ENCODE measurements around the gene FH.

FH gene

DNA sequence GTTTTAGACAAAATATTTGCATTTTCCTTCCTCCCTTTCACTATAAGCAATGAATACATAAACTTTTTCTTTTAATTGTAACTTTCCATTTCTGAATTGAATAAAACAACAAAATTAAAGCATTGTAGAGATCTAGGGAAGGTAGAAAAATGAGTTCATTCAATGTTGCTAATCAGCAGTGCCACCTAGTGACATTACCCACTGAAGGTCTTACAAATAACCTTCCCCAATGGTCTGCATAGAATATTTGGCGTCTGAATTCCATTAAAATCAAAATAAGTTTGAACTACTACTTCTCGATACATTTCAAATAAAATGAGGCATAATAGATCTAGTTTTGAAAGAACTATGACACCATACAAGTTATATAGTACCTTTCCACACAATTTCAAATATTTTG, 19.6 kb downstream of the FH start:
- Histone ChIP-seq H3K9me3 (no peaks in the 10 kb centered on the region), H3K36me3 (peaks cover 54% of the 10 kb centered on the region), H3K27me3 (no peaks in the 10 kb centered on the region), H3K4me3 (ENCODE audit: low read depth in 1 of 2, low read length in 1 of 2) (no peak overlapping the region), H3K4me1 (ENCODE audit: control insufficient read depth in 1 of 2, insufficient read depth in 1 of 2, low read depth in 1 of 2, low read length in 1 of 2) (no peaks in the 10 kb centered on the region), H3K27ac (no peak overlapping the region)
- TF ChIP-seq, protein P1, sequence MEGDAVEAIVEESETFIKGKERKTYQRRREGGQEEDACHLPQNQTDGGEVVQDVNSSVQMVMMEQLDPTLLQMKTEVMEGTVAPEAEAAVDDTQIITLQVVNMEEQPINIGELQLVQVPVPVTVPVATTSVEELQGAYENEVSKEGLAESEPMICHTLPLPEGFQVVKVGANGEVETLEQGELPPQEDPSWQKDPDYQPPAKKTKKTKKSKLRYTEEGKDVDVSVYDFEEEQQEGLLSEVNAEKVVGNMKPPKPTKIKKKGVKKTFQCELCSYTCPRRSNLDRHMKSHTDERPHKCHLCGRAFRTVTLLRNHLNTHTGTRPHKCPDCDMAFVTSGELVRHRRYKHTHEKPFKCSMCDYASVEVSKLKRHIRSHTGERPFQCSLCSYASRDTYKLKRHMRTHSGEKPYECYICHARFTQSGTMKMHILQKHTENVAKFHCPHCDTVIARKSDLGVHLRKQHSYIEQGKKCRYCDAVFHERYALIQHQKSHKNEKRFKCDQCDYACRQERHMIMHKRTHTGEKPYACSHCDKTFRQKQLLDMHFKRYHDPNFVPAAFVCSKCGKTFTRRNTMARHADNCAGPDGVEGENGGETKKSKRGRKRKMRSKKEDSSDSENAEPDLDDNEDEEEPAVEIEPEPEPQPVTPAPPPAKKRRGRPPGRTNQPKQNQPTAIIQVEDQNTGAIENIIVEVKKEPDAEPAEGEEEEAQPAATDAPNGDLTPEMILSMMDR (IDR thresholded peaks at IDR 0.05), result no peak

DNA sequence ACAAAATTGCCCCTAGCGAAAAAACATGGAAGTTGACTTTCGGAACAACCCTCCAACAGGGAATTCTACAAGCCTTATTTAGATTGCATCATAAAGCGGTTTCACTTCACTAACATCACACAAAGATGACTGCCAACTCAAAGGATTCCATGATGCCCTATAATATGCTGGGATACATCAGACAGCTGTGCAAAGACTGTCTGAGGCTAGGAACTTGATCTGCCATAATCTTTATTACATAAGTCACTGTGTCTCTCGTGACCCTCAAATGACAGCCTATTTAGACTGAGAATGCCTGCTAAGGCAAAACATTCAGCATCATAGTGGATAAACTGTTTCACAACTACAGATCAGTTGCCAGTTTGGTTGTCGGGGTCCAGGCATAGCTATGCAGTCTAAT, 23.8 kb downstream of the FH start:
- TF ChIP-seq, protein P1 (IDR thresholded peaks at IDR 0.05), result no peak
- no peaks in the 10 kb centered on the region for H3K4me1 ChIP-seq (ENCODE audit: control insufficient read depth in 1 of 2, insufficient read depth in 1 of 2, low read depth in 1 of 2, low read length in 1 of 2)
- H3K27ac ChIP-seq, result no peak overlapping the region
- peaks cover 40% of the 10 kb centered on the region for H3K36me3 ChIP-seq
- no peaks in the 10 kb centered on the region for H3K27me3 ChIP-seq
- H3K9me3 ChIP-seq, result no peaks in the 10 kb centered on the region
- no peak overlapping the region for H3K4me3 ChIP-seq (ENCODE audit: low read depth in 1 of 2, low read length in 1 of 2)

DNA sequence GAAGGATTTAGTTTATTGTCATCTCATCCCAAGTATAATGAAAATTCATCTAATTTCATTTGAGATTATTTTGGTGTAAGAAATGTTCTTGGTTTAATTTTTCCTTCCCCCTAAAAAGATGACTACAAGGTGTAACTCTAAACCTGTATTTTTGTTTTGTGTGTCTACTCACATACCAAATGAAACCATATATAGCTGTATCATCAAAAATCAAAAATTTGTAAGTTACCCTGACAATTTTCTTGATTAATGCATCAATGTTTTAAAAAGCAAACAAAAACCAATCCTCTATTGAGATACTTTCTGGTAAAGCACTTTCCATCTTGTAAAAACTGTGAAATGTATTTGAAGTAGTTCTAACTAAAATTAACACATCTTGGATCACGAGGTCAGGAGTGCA, 30.8 kb downstream of the FH start:
- Histone ChIP-seq H3K9me3 (no peaks in the 10 kb centered on the region), H3K27ac (no peak overlapping the region), H3K4me1 (ENCODE audit: control insufficient read depth in 1 of 2, insufficient read depth in 1 of 2, low read depth in 1 of 2, low read length in 1 of 2) (no peaks in the 10 kb centered on the region), H3K36me3 (peaks cover 3% of the 10 kb centered on the region), H3K27me3 (peaks cover 5% of the 10 kb centered on the region), H3K4me3 (ENCODE audit: low read depth in 1 of 2, low read length in 1 of 2) (no peak overlapping the region)
- TF ChIP-seq, protein P1 (IDR thresholded peaks at IDR 0.05), result no peak

DNA sequence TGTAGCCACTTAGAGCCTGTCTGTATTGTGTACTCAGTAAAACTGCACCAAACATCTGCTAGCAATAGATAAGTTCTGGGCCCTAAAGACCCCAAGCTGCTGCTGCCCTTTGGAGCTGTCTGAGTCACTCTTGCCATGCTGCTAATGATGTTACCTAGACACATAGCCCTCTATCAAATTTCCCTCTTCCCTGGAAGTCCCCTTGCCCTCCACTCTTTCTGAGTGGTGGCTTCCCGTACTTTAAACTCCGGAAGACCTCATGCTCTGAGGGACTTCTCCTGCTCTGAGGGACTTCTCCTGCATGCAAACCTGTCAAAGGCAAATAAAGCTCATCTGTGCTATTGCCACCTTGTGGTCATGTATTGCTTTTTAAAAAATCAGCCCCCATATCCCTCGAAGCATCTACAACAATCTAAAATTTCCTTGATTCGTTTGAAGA, 34.0 kb downstream of the FH start:
- Histone ChIP-seq H3K36me3 (no peaks in the 10 kb centered on the region), H3K4me1 (ENCODE audit: control insufficient read depth in 1 of 2, insufficient read depth in 1 of 2, low read depth in 1 of 2, low read length in 1 of 2) (no peaks in the 10 kb centered on the region), H3K27me3 (peaks cover 13% of the 10 kb centered on the region), H3K27ac (no peak overlapping the region), H3K4me3 (ENCODE audit: low read depth in 1 of 2, low read length in 1 of 2) (no peak overlapping the region), H3K9me3 (no peaks in the 10 kb centered on the region)
- TF ChIP-seq, protein P1 (IDR thresholded peaks at IDR 0.05), result no peak

DNA sequence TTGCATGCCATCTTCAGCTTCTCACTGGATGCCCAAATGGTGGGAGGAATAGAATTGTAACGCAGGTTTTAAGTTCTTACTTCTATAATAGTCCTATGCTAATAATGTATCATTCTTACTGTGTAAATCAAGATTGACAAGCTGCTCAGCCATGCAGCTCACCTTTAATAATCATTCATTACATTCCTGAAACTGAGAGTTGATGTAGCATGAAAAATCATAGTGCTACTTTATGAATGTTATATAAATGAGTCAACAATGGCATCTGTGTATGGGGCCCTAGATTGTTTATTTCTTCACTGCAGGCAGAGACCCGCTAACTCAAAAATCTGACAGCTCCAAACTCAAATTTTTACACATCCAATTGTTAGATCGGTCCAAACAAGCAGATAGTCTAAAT, 34.4 kb downstream of the FH start:
- TF ChIP-seq, protein P1 (IDR thresholded peaks at IDR 0.05), result no peak
- Histone ChIP-seq H3K27ac (no peak overlapping the region), H3K9me3 (no peaks in the 10 kb centered on the region), H3K4me3 (ENCODE audit: low read depth in 1 of 2, low read length in 1 of 2) (no peak overlapping the region), H3K27me3 (peaks cover 13% of the 10 kb centered on the region), H3K36me3 (no peaks in the 10 kb centered on the region), H3K4me1 (ENCODE audit: control insufficient read depth in 1 of 2, insufficient read depth in 1 of 2, low read depth in 1 of 2, low read length in 1 of 2) (no peaks in the 10 kb centered on the region)

DNA sequence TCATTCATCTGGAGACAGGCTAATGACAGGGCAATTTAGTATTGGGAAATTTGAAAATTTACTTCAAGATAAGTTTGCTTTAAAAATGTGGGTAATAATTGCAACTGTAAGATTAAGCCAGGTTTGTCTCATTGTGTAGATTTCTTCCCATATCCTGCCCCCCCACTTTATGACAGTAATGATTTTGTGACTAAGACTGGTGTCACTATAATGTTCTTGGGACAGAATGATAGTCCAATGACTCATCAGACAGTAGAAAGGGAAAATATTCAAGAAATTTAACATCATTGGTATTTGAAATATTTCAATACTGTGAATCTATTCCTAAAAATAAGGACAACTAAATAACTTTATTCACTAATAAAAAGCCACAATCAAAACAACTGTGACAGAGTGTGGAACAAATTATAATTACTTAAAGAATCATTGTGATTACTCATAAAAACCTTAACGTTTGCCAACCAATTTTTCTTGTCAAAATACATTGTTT, 36.7 kb downstream of the FH start:
- Histone ChIP-seq H3K36me3 (no peaks in the 10 kb centered on the region), H3K9me3 (no peaks in the 10 kb centered on the region), H3K27ac (no peak overlapping the region), H3K4me3 (ENCODE audit: low read depth in 1 of 2, low read length in 1 of 2) (no peak overlapping the region), H3K27me3 (peaks cover 13% of the 10 kb centered on the region), H3K4me1 (ENCODE audit: control insufficient read depth in 1 of 2, insufficient read depth in 1 of 2, low read depth in 1 of 2, low read length in 1 of 2) (no peaks in the 10 kb centered on the region)
- TF ChIP-seq, protein P1 (IDR thresholded peaks at IDR 0.05), result no peak
